ENCODE measurements around the gene ZNF598.

- TF ChIP-seq CTCF (tag by site-specific recombination; IDR thresholded peaks at IDR 0.05) (no peak), ZNF10 (tag by site-specific recombination; IDR thresholded peaks at IDR 0.05) (no peak), ZBTB1 (tag by site-specific recombination; IDR thresholded peaks at IDR 0.05) (no peak), SP2 (tag by site-specific recombination; IDR thresholded peaks at IDR 0.05) (peak; percentile 51), ZBTB7A (tag by site-specific recombination; IDR thresholded peaks at IDR 0.05; ENCODE audit: low read depth) (no peak), ZNF24 (tag by site-specific recombination; IDR thresholded peaks at IDR 0.05) (peak; percentile 74; the same call in 1 of the 2 replicates), PBX3 (CRISPR knock-in tag; IDR thresholded peaks at IDR 0.05) (no peak), YY1 (tag by site-specific recombination; IDR thresholded peaks at IDR 0.05) (no peak; the same call in 1 of the 2 replicates), ZNF488 (tag by site-specific recombination; IDR thresholded peaks at IDR 0.05) (no peak), ZBTB8A (tag by site-specific recombination; IDR thresholded peaks at IDR 0.05) (peak; percentile 53; the same call in 1 of the 2 replicates), AEBP2 (tag by site-specific recombination; IDR thresholded peaks at IDR 0.05; ENCODE audit: borderline replicate concordance) (no peak), SP3 (tag by site-specific recombination; IDR thresholded peaks at IDR 0.05) (peak; percentile 62)
These were observed at the start of gene ZNF598 for GRCh38 chr16:2009791-2010510.
